Measurements from ENCODE around the gene MIPEP. TPM values are rescaled to one million over a fixed set of nuclear protein-coding genes. Genes with fewer than 3 reads are reported as not detected.

Gene MIPEP
- total RNA-seq, 2 donors from 2014 or later, result 12.1 to 15.2 TPM

- H3K4me3 Mint-ChIP-seq, result no peak overlapping the region
- no peak for DNase-seq
- no peaks in the 10 kb centered on the region for H3K4me1 Mint-ChIP-seq (ENCODE audit: low read depth)
- H3K27me3 Mint-ChIP-seq (ENCODE audit: low read depth), result no peaks in the 10 kb centered on the region
- no peak overlapping the region for H3K27ac Mint-ChIP-seq
- no peaks in the 10 kb centered on the region for H3K9me3 Mint-ChIP-seq
- no peak for ATAC-seq (replicated peaks in 1 of 2)
- peaks cover 0 to 2% of the 10 kb centered on the region in 2 donors for H3K36me3 Mint-ChIP-seq (ENCODE audit: insufficient read depth in 2 of 2)
Measured at GRCh38 chr13:23806874-23807526, 82.2 kb downstream of the MIPEP start.

GRCh38 chr13:23805821-23806220 is 83.4 kb downstream of the MIPEP start:
- H3K36me3 Mint-ChIP-seq (ENCODE audit: insufficient read depth in 2 of 2), result peaks cover 0 to 2% of the 10 kb centered on the region in 2 donors
- no peaks in the 10 kb centered on the region for H3K27me3 Mint-ChIP-seq (ENCODE audit: low read depth)
- no peaks in the 10 kb centered on the region for H3K4me1 Mint-ChIP-seq (ENCODE audit: low read depth)
- no peak overlapping the region for H3K27ac Mint-ChIP-seq
- H3K4me3 Mint-ChIP-seq, result no peak overlapping the region
- DNase-seq (no peak), ATAC-seq (replicated peaks in 1 of 2) (no peak)
- H3K9me3 Mint-ChIP-seq, result no peaks in the 10 kb centered on the region

- H3K4me1 Mint-ChIP-seq (ENCODE audit: low read depth), result peaks cover 5% of the 10 kb centered on the region
- no peaks in the 10 kb centered on the region for H3K9me3 Mint-ChIP-seq
- DNase-seq, result no peak
- no peak overlapping the region for H3K27ac Mint-ChIP-seq
- no peak for ATAC-seq (replicated peaks in 1 of 2)
- H3K36me3 Mint-ChIP-seq (ENCODE audit: insufficient read depth in 2 of 2), result peaks cover 0 to 2% of the 10 kb centered on the region in 2 donors
- no peak overlapping the region for H3K4me3 Mint-ChIP-seq
- H3K27me3 Mint-ChIP-seq (ENCODE audit: low read depth), result no peaks in the 10 kb centered on the region
Measured at GRCh38 chr13:23805122-23805521, 84.1 kb downstream of the MIPEP start.

GRCh38 chr13:23804166-23804565 is 85.0 kb downstream of the MIPEP start:
- ATAC-seq (replicated peaks in 1 of 2) (no peak), DNase-seq (no peak)
- H3K36me3 Mint-ChIP-seq (ENCODE audit: insufficient read depth in 2 of 2), result peaks cover 0 to 2% of the 10 kb centered on the region in 2 donors
- no peaks in the 10 kb centered on the region for H3K9me3 Mint-ChIP-seq
- H3K4me1 Mint-ChIP-seq (ENCODE audit: low read depth), result peaks cover 13% of the 10 kb centered on the region
- no peak overlapping the region for H3K27ac Mint-ChIP-seq
- no peaks in the 10 kb centered on the region for H3K27me3 Mint-ChIP-seq (ENCODE audit: low read depth)
- H3K4me3 Mint-ChIP-seq, result no peak overlapping the region

GRCh38 chr13:23801141-23801540 is 88.1 kb downstream of the MIPEP start:
- Mint-ChIP-seq H3K4me3 (no peak overlapping the region), H3K27me3 (ENCODE audit: low read depth) (no peaks in the 10 kb centered on the region), H3K9me3 (peaks cover 1 to 2% of the 10 kb centered on the region in 2 donors), H3K4me1 (ENCODE audit: low read depth) (peaks cover 19% of the 10 kb centered on the region), H3K27ac (no peak overlapping the region), H3K36me3 (ENCODE audit: insufficient read depth in 2 of 2) (peaks cover 5 to 6% of the 10 kb centered on the region in 2 donors)
- DNase-seq, result no peak
- ATAC-seq (replicated peaks in 1 of 2), result no peak

GRCh38 chr13:23799945-23800344 is 89.3 kb downstream of the MIPEP start:
- peak; percentile 71 to 81 for ATAC-seq (replicated peaks in 1 of 2)
- H3K9me3 Mint-ChIP-seq, result peaks cover 1 to 2% of the 10 kb centered on the region in 2 donors

GRCh38 chr13:23797276-23797903 is 91.8 kb downstream of the MIPEP start:
- ATAC-seq (replicated peaks in 1 of 2) (peak in 1 of 2 donors; percentile 45), DNase-seq (peak in 1 of 2 donors; percentile 8)
- H3K27ac Mint-ChIP-seq, result no peak overlapping the region
- H3K4me3 Mint-ChIP-seq, result no peak overlapping the region
- peaks cover 1 to 2% of the 10 kb centered on the region in 2 donors for H3K9me3 Mint-ChIP-seq
- no peaks in the 10 kb centered on the region for H3K27me3 Mint-ChIP-seq (ENCODE audit: low read depth)
- H3K4me1 Mint-ChIP-seq (ENCODE audit: low read depth), result peaks cover 38% of the 10 kb centered on the region
- peaks cover 4 to 6% of the 10 kb centered on the region in 2 donors for H3K36me3 Mint-ChIP-seq (ENCODE audit: insufficient read depth in 2 of 2)

More at GRCh38 chr13:23799945-23800344, 89.3 kb downstream of the MIPEP start:
- DNase-seq, result peak; percentile 6 to 14
- Mint-ChIP-seq H3K4me1 (ENCODE audit: low read depth) (peaks cover 22% of the 10 kb centered on the region), H3K27me3 (ENCODE audit: low read depth) (no peaks in the 10 kb centered on the region), H3K27ac (no peak overlapping the region), H3K36me3 (ENCODE audit: insufficient read depth in 2 of 2) (peaks cover 5 to 6% of the 10 kb centered on the region in 2 donors), H3K4me3 (no peak overlapping the region)

- Mint-ChIP-seq H3K36me3 (ENCODE audit: insufficient read depth in 2 of 2) (peaks cover 4 to 6% of the 10 kb centered on the region in 2 donors), H3K9me3 (peaks cover 1 to 2% of the 10 kb centered on the region in 2 donors), H3K4me1 (ENCODE audit: low read depth) (peaks cover 38% of the 10 kb centered on the region), H3K4me3 (no peak overlapping the region), H3K27me3 (ENCODE audit: low read depth) (no peaks in the 10 kb centered on the region), H3K27ac (no peak overlapping the region)
- DNase-seq (no peak), ATAC-seq (replicated peaks in 1 of 2) (no peak)
Measured at GRCh38 chr13:23796551-23796950, 92.6 kb downstream of the MIPEP start.

- Mint-ChIP-seq H3K36me3 (ENCODE audit: insufficient read depth in 2 of 2) (peaks cover 4 to 6% of the 10 kb centered on the region in 2 donors), H3K4me3 (peak overlapping the region in 1 of 2 donors; percentile 55), H3K4me1 (ENCODE audit: low read depth) (peaks cover 28% of the 10 kb centered on the region), H3K27me3 (ENCODE audit: low read depth) (no peaks in the 10 kb centered on the region), H3K27ac (no peak overlapping the region), H3K9me3 (peaks cover 1 to 2% of the 10 kb centered on the region in 2 donors)
- DNase-seq (no peak), ATAC-seq (replicated peaks in 1 of 2) (peak; percentile 78 to 84)
Measured at GRCh38 chr13:23794267-23795161, 94.7 kb downstream of the MIPEP start.

- ATAC-seq (replicated peaks in 1 of 2), result no peak
- no peak overlapping the region for H3K27ac Mint-ChIP-seq
- no peak for DNase-seq
- H3K36me3 Mint-ChIP-seq (ENCODE audit: insufficient read depth in 2 of 2), result peaks cover 3 to 6% of the 10 kb centered on the region in 2 donors
- H3K27me3 Mint-ChIP-seq (ENCODE audit: low read depth), result no peaks in the 10 kb centered on the region
- peak overlapping the region in 1 of 2 donors; percentile 40 for H3K4me3 Mint-ChIP-seq
- peaks cover 26% of the 10 kb centered on the region for H3K4me1 Mint-ChIP-seq (ENCODE audit: low read depth)
- H3K9me3 Mint-ChIP-seq, result peaks cover 1% of the 10 kb centered on the region in 2 donors
Measured at GRCh38 chr13:23793711-23794110, 95.5 kb downstream of the MIPEP start.

GRCh38 chr13:23792680-23793079 is 96.5 kb downstream of the MIPEP start:
- H3K27me3 Mint-ChIP-seq (ENCODE audit: low read depth), result no peaks in the 10 kb centered on the region
- H3K9me3 Mint-ChIP-seq, result no peaks in the 10 kb centered on the region
- no peak overlapping the region for H3K27ac Mint-ChIP-seq
- peaks cover 0 to 2% of the 10 kb centered on the region in 2 donors for H3K36me3 Mint-ChIP-seq (ENCODE audit: insufficient read depth in 2 of 2)
- H3K4me1 Mint-ChIP-seq (ENCODE audit: low read depth), result peaks cover 26% of the 10 kb centered on the region
- ATAC-seq (replicated peaks in 1 of 2) (no peak), DNase-seq (no peak)
- H3K4me3 Mint-ChIP-seq, result no peak overlapping the region

- no peak overlapping the region for H3K4me3 Mint-ChIP-seq
- no peak overlapping the region for H3K27ac Mint-ChIP-seq
- DNase-seq, result no peak
- no peaks in the 10 kb centered on the region for H3K9me3 Mint-ChIP-seq
- H3K4me1 Mint-ChIP-seq (ENCODE audit: low read depth), result peaks cover 19% of the 10 kb centered on the region
- no peaks in the 10 kb centered on the region for H3K36me3 Mint-ChIP-seq (ENCODE audit: insufficient read depth in 2 of 2)
- no peak for ATAC-seq (replicated peaks in 1 of 2)
- H3K27me3 Mint-ChIP-seq (ENCODE audit: low read depth), result no peaks in the 10 kb centered on the region
Measured at GRCh38 chr13:23790577-23791170, 98.5 kb downstream of the MIPEP start.
